NT2/D1 (cell line): ENCODE data around the gene CD4.

ENCODE experiments used
- DNase-seq: peaks from one replicate; pipeline ENCODE4 v3.0.0-alpha.2; 2011; ENCODE audit warnings: low read depth, low spot score
- H3K27me3 ChIP-seq: 2 replicates; pipeline ENCODE4 v1.6.0; 2011; ENCODE audit warnings: mild to moderate bottlenecking; ENCODE audit not compliant: insufficient read length, insufficient read depth
- H3K36me3 ChIP-seq: 2 replicates; pipeline ENCODE4 v1.6.1; 2011; ENCODE audit warnings: mild to moderate bottlenecking, low read length, mixed read lengths; ENCODE audit not compliant: insufficient read depth, insufficient read length
- H3K4me1 ChIP-seq: 2 replicates; pipeline ENCODE4 v1.5.1; 2011; ENCODE audit not compliant: insufficient read depth, insufficient read length
- H3K4me3 ChIP-seq: 2 replicates; pipeline ENCODE4 v1.5.1; 2011; ENCODE audit warnings: low read depth; ENCODE audit not compliant: insufficient read length
- H3K9ac ChIP-seq: 2 replicates; pipeline ENCODE4 v1.6.0; 2011; ENCODE audit warnings: low read depth; ENCODE audit not compliant: insufficient read length
- H3K9me3 ChIP-seq: 2 replicates; pipeline ENCODE4 v1.5.1; 2011; ENCODE audit warnings: mild to moderate bottlenecking, low read length; ENCODE audit not compliant: insufficient read depth
- SUZ12 ChIP-seq: IDR thresholded peaks from 2 replicates; pipeline ENCODE4 v1.6.1; 2011; ENCODE audit not compliant: insufficient read length, insufficient read depth; ENCODE audit errors: extremely low read depth
- YY1 ChIP-seq: IDR thresholded peaks from 2 replicates; pipeline ENCODE4 v1.6.1; 2011; ENCODE audit not compliant: insufficient read length, insufficient read depth
- ZNF274 ChIP-seq: IDR thresholded peaks from 2 replicates; pipeline ENCODE4 v1.6.1; 2011; ENCODE audit warnings: mild to moderate bottlenecking, low read depth, low read length

The CD4 gene

GRCh38 chr12:6851153-6851920, 62.0 kb downstream of the CD4 start, which contains the start of gene CDCA3:
Gene CDCA3, minus strand, starts transcription at chr12:6851286. Its CDS starts 334 bp downstream, at chr12:6850952.
- Histone ChIP-seq H3K9me3 (no peaks in the 10 kb centered on the region), H3K9ac (peak within 1 kb of the TSS; percentile 97), H3K36me3 (peaks cover 72% of the 10 kb centered on the region), H3K4me1 (peaks cover 9% of the 10 kb centered on the region), H3K4me3 (peak within 1 kb of the TSS; percentile 90), H3K27me3 (no peaks in the 10 kb centered on the region)
- peak; percentile 100 for DNase-seq
- TF ChIP-seq ZNF274 (no peak), YY1 (no peak), SUZ12 (no peak)

DNA sequence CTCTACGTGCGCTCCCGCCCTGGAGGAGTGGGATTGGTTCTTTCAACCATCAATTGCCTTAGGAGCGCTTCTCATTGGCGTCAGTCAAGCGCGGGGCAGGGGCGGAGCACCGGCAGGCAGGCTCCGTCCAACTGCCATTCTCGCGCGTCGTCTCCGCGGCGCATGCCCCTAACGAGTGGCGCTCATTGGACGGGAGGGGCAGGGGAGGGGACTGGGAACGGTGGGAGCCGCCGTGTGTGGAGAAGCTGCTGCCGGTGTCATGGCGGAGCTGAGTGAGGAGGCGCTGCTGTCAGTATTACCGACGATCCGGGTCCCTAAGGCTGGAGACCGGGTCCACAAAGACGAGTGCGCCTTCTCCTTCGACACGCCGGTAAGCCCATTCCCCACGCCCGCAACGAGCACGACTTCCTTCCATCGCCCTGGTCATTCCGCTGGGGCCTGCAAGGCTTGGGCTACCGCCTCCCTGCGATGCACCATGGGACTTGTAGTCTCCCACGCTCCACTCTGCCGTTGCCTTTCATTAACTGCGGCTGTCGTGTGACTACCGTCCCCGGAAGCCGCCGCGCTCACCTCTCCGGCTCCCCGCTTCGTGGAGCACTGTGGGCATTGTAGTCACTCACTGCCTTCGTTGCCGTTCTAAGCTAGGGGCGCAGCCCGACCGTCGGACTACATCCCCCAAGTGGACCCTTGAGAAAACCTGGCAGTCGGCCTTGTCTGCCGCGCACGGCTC, 62.8 kb downstream of the CD4 start, which contains the start of gene USP5:
Gene USP5 (plus strand): TSS at position 230 of the 730 bp plus-strand sequence. CDS start 30 bp downstream, at position 260.
- H3K4me1 ChIP-seq: peaks cover 9% of the 10 kb centered on the region
- TF ChIP-seq SUZ12 (no peak), ZNF274 (no peak), YY1 (peak; percentile 76)

DNA sequence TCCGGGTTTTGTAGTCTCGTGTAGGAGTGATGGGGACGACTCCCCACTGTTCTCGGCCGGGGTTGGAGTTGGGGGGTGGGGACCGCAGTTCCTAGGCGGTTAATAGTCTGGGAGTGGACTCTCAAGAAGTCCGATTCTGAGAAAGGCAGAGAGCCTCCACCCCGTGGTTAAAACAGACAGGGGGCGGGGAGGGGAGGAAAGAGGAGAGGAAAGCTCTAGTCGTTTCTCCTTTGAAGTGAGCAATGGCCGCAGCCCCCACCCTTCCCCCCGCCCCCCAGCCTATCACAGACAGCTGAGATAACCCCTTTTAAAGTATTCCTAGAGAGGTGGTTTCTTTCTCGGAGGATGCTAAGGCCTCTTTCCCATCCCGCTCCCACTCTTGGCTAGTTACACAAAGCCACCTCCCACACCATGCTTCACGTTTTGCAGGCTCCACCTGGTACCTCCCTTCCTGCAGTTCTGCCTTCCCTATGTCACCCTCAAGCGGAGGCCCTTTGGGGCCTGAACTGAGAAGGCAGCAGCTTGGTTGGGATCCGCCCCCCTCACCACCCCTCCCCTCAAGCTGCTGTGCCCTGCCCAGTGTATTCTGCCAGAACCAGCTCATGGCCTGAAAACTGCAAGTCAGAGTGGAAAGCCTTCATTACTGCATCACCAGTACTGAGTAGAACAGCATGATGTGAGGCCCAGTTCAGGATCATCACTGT, 63.5 kb downstream of the CD4 start:
- H3K9ac ChIP-seq: peak overlapping the region; percentile 74
- no peaks in the 10 kb centered on the region for H3K27me3 ChIP-seq
- H3K9me3 ChIP-seq: no peaks in the 10 kb centered on the region
- H3K4me3 ChIP-seq: peak overlapping the region; percentile 90
- H3K36me3 ChIP-seq: peaks cover 72% of the 10 kb centered on the region
- H3K4me1 ChIP-seq: peaks cover 9% of the 10 kb centered on the region
- no peak for TF ChIP-seq ZNF274
- no peak for TF ChIP-seq YY1
- no peak for DNase-seq

More for the DNA sequence above, 62.8 kb downstream of the CD4 start, which contains the start of gene USP5:
- Histone ChIP-seq H3K9ac (peak within 1 kb of the TSS; percentile 97), H3K36me3 (peaks cover 72% of the 10 kb centered on the region), H3K27me3 (no peaks in the 10 kb centered on the region), H3K9me3 (no peaks in the 10 kb centered on the region), H3K4me3 (peak within 1 kb of the TSS; percentile 90)
- DNase-seq: peak; percentile 100

- peaks cover 9% of the 10 kb centered on the region for H3K4me1 ChIP-seq
- no peaks in the 10 kb centered on the region for H3K9me3 ChIP-seq
- H3K27me3 ChIP-seq: no peaks in the 10 kb centered on the region
- peak overlapping the region; percentile 74 for H3K9ac ChIP-seq
- peak overlapping the region; percentile 90 for H3K4me3 ChIP-seq
- DNase-seq: no peak
- H3K36me3 ChIP-seq: peaks cover 73% of the 10 kb centered on the region
- TF ChIP-seq SUZ12: no peak
- TF ChIP-seq YY1: no peak
These were observed 64.3 kb downstream of the CD4 start for GRCh38 chr12:6853626-6854025.

DNA sequence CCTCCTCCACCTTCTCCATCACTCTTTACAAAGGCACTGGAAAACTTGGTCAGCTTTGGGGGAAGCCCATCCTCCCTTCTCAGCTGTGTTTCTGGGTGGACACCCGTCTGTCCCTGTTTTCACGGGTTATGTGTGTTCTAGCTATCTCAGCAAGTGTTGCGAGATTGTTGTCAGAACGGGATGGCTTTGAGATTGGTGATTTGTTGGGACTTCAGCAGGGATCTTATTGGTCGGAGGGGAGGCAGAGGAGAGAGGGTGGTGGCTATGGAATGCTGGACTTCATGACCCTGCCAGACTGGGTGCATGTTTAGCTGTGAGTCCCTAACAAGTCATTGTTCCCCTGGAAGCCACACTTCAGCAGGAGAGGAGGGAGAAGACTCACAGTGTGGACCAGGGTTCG, 64.7 kb downstream of the CD4 start:
- Histone ChIP-seq H3K9me3 (no peaks in the 10 kb centered on the region), H3K36me3 (peaks cover 73% of the 10 kb centered on the region), H3K9ac (peak overlapping the region; percentile 74), H3K27me3 (no peaks in the 10 kb centered on the region), H3K4me3 (no peak overlapping the region), H3K4me1 (peaks cover 9% of the 10 kb centered on the region)
- TF ChIP-seq ZNF274: no peak
- no peak for TF ChIP-seq SUZ12
- TF ChIP-seq YY1: no peak
- no peak for DNase-seq

DNA sequence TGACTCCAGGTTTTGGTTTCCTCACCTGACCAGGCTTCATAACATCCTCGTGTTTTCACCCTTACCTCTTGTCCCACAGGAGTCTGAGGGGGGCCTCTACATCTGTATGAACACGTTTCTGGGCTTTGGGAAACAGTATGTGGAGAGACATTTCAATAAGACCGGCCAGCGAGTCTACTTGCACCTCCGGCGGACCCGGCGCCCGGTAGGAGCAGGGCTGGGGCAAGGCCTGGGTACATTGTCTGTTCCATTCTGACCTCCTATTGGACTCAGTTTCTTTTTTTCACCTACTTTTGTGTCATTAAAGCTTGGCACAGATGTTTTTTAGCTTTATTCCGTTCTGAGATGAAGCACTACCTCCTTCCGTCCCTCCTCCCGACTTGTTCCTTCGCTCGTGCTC, 66.0 kb downstream of the CD4 start:
- Histone ChIP-seq H3K9ac (no peak overlapping the region), H3K27me3 (no peaks in the 10 kb centered on the region), H3K9me3 (no peaks in the 10 kb centered on the region), H3K4me1 (peaks cover 9% of the 10 kb centered on the region), H3K4me3 (no peak overlapping the region), H3K36me3 (peaks cover 71% of the 10 kb centered on the region)
- no peak for DNase-seq
- TF ChIP-seq SUZ12 (no peak), ZNF274 (no peak), YY1 (no peak)

DNA sequence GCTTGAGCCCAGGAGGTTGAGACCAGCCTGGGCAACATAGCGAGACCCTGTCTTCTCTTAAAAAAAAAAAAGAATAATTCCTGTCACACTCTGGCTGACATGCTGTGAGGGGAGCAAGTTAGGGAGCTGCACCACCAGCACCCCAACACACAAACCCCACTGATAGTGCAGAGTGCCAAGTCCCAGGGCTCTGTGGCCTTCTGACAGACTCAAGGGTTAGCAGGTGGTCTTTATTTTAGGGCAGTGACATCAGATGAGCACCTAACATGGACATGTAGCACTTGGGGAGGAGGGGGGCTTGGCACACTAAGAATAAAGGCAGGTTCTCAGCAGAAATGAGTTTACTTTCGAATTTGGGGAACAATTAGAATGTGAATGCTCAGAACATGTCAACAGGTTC, 69.5 kb downstream of the CD4 start:
- H3K9me3 ChIP-seq: no peaks in the 10 kb centered on the region
- H3K36me3 ChIP-seq: peaks cover 98% of the 10 kb centered on the region
- H3K9ac ChIP-seq: no peak overlapping the region
- H3K4me1 ChIP-seq: peaks cover 5% of the 10 kb centered on the region
- H3K4me3 ChIP-seq: no peak overlapping the region
- DNase-seq: no peak
- no peaks in the 10 kb centered on the region for H3K27me3 ChIP-seq
- TF ChIP-seq ZNF274: no peak
- TF ChIP-seq SUZ12: no peak
- no peak for TF ChIP-seq YY1
